ENCODE data around the gene MIDN.

Gene MIDN

GRCh38 chr19:1235625-1236538 lies 12.5 kb upstream of the MIDN start:
- no peak for DNase-seq (ENCODE audit: extremely low read depth, low read depth)
- TF ChIP-seq CTCF (IDR thresholded peaks at IDR 0.05; ENCODE audit: low read depth, low read length): no peak

- no peak for TF ChIP-seq CTCF (IDR thresholded peaks at IDR 0.05; ENCODE audit: low read depth, low read length)
- DNase-seq (ENCODE audit: extremely low read depth, low read depth): no peak
These were observed 11.8 kb upstream of the MIDN start for GRCh38 chr19:1236576-1236975.

GRCh38 chr19:1237027-1237659 lies 11.2 kb upstream of the MIDN start:
- DNase-seq (ENCODE audit: extremely low read depth, low read depth): no peak
- no peak for TF ChIP-seq CTCF (IDR thresholded peaks at IDR 0.05; ENCODE audit: low read depth, low read length)

GRCh38 chr19:1237754-1238368 lies 10.5 kb upstream of the MIDN start, which contains the start of gene CBARP:
TSS of gene CBARP (minus strand) at chr19:1238005. CDS start at chr19:1236100, 1,905 bp downstream.
- no peak for DNase-seq (ENCODE audit: extremely low read depth, low read depth)

GRCh38 chr19:1238369-1239303 lies 9.7 kb upstream of the MIDN start:
- no peak for DNase-seq (ENCODE audit: extremely low read depth, low read depth)
- no peak for TF ChIP-seq CTCF (IDR thresholded peaks at IDR 0.05; ENCODE audit: low read depth, low read length)

More at GRCh38 chr19:1237754-1238368, 10.5 kb upstream of the MIDN start, which contains the start of gene CBARP:
- no peak for TF ChIP-seq CTCF (IDR thresholded peaks at IDR 0.05; ENCODE audit: low read depth, low read length)

- DNase-seq (ENCODE audit: extremely low read depth, low read depth): no peak
- no peak for TF ChIP-seq CTCF (IDR thresholded peaks at IDR 0.05; ENCODE audit: low read depth, low read length)
These were observed 9.0 kb upstream of the MIDN start for GRCh38 chr19:1239420-1239795.

Data from AG09319 (cell line).